GM23338 (cell line): ENCODE results near the gene TRAF5. TPM values are rescaled to one million over a fixed set of nuclear protein-coding genes. Genes with fewer than 3 reads are reported as not detected.

ENCODE experiments used
- ATAC-seq: fragments of 200-7000 bp; cut with Tn5 transposase; 3 replicates; pipeline ENCODE4 v1.9.1; 2020
- DNase-seq: peaks from one replicate; pipeline ENCODE4 v3.0.0-alpha.2; 2015; ENCODE audit warnings: low spot score
- H2AFZ ChIP-seq: fragments of 200-600 bp; sonication (generic); 2 replicates; pipeline ENCODE4 v1.8.0; 2016; ENCODE audit warnings: antibody characterized with exemption, mild to moderate bottlenecking, moderate library complexity
- H3F3A ChIP-seq: fragments of 200-600 bp; sonication (generic); replicated peaks from 2 replicates; pipeline ENCODE4 v1.8.0; 2017; ENCODE audit warnings: antibody characterized with exemption, mixed run types, low read depth
- H3K27ac ChIP-seq: fragments of 200-600 bp; sonication (generic); 2 replicates; pipeline ENCODE4 v1.6.1; 2016; ENCODE audit warnings: low read depth
- H3K27me3 ChIP-seq: fragments of 200-600 bp; sonication (generic); 2 replicates; pipeline ENCODE4 v1.8.0; 2016; ENCODE audit warnings: mild to moderate bottlenecking, mixed run types, moderate library complexity; ENCODE audit not compliant: insufficient read depth
- H3K36me3 ChIP-seq: fragments of 200-600 bp; sonication (generic); 2 replicates; pipeline ENCODE4 v1.8.0; 2016; ENCODE audit warnings: mild to moderate bottlenecking; ENCODE audit not compliant: insufficient read depth
- H3K4me1 ChIP-seq: fragments of 200-600 bp; sonication (generic); 2 replicates; pipeline ENCODE4 v1.8.0; 2016; ENCODE audit warnings: mild to moderate bottlenecking, moderate library complexity; ENCODE audit not compliant: insufficient read depth
- H3K4me2 ChIP-seq: fragments of 200-600 bp; sonication (generic); 2 replicates; pipeline ENCODE4 v1.7.1; 2017; ENCODE audit warnings: mixed run types
- H3K4me3 ChIP-seq: fragments of 200-600 bp; sonication (generic); 2 replicates; pipeline ENCODE4 v1.6.1; 2016; ENCODE audit warnings: mixed run types
- H3K79me2 ChIP-seq: fragments of 200-600 bp; sonication (generic); replicated peaks from 2 replicates; pipeline ENCODE4 v1.8.0; 2017; ENCODE audit warnings: mild to moderate bottlenecking; ENCODE audit not compliant: insufficient read depth
- H3K9me2 ChIP-seq: fragments of 200-600 bp; sonication (generic); 2 replicates; pipeline ENCODE4 v1.8.0; 2017; ENCODE audit not compliant: insufficient read depth
- H4K20me1 ChIP-seq: fragments of 200-600 bp; sonication (generic); replicated peaks from 2 replicates; pipeline ENCODE4 v1.8.0; 2017; ENCODE audit warnings: mild to moderate bottlenecking; ENCODE audit not compliant: insufficient read depth
- H3K27ac Mint-ChIP-seq: 2 replicates; pipeline ENCODE4 v1.8.0; 2020; ENCODE audit warnings: inconsistent platforms, mild to moderate bottlenecking, moderate library complexity, mixed read lengths
- H3K27me3 Mint-ChIP-seq: 3 replicates; pipeline ENCODE4 v1.8.0; 2022; ENCODE audit warnings: low read depth, mild to moderate bottlenecking, moderate library complexity, mixed read lengths, inconsistent platforms; ENCODE audit not compliant: insufficient read depth, poor library complexity
- H3K36me3 Mint-ChIP-seq: 3 replicates; pipeline ENCODE4 v1.8.0; 2021; ENCODE audit warnings: low read depth, mild to moderate bottlenecking, inconsistent platforms, moderate library complexity, mixed read lengths
- H3K4me1 Mint-ChIP-seq: 3 replicates; pipeline ENCODE4 v1.8.0; 2020; ENCODE audit warnings: mild to moderate bottlenecking, inconsistent platforms, mixed read lengths
- H3K4me3 Mint-ChIP-seq: 3 replicates; pipeline ENCODE4 v1.8.0; 2021; ENCODE audit warnings: moderate library complexity, mild to moderate bottlenecking, inconsistent platforms, mixed read lengths
- H3K9me3 Mint-ChIP-seq: 3 replicates; pipeline ENCODE4 v1.8.0; 2020; ENCODE audit warnings: moderate library complexity, mild to moderate bottlenecking, inconsistent platforms, mixed read lengths
- CTCF ChIP-seq, 2 experiments: fragments of 200-600 bp in 1 of 2; sonication (generic) in 1 of 2; conservative IDR thresholded peaks; 2 replicates each; pipeline versions ENCODE4 v1.5.1 to v1.6.1; 2016 to 2017; ENCODE audit warnings: antibody characterized with exemption in 2 of 2, low read depth in 2 of 2, mild to moderate bottlenecking in 2 of 2, moderate library complexity in 1 of 2
- ETS1 ChIP-seq: IDR thresholded peaks from 2 replicates; pipeline ENCODE4 v1.6.1; 2016; ENCODE audit warnings: antibody characterized with exemption
- EZH2 ChIP-seq: fragments of 200-600 bp; sonication (generic); IDR thresholded peaks from one replicate; pipeline ENCODE4 v1.8.0; 2017; ENCODE audit warnings: antibody characterized with exemption, mild to moderate bottlenecking, low read depth; ENCODE audit not compliant: unreplicated experiment
- EZH2phosphoT487 ChIP-seq: fragments of 200-600 bp; sonication (generic); IDR thresholded peaks from one replicate; pipeline ENCODE4 v1.8.1; 2018; ENCODE audit warnings: antibody characterized with exemption; ENCODE audit not compliant: unreplicated experiment
- JUNB ChIP-seq: IDR thresholded peaks from one replicate; pipeline ENCODE4 v1.6.1; 2016; ENCODE audit warnings: antibody characterized with exemption; ENCODE audit not compliant: unreplicated experiment
- NANOG ChIP-seq: IDR thresholded peaks from 2 replicates; pipeline ENCODE4 v1.6.1; 2016; ENCODE audit warnings: antibody characterized with exemption, borderline replicate concordance
- POLR2AphosphoS5 ChIP-seq: IDR thresholded peaks from 2 replicates; pipeline ENCODE4 v1.6.1; 2016; ENCODE audit warnings: antibody characterized with exemption, low read depth
- ZNF114 ChIP-seq: fragments of 250-450 bp; sonication (Bioruptor Pico); IDR thresholded peaks from 2 replicates; pipeline ENCODE4 v1.5.0; 2020; ENCODE audit warnings: mild to moderate bottlenecking, moderate library complexity
- ZNF331 ChIP-seq: fragments of 250-450 bp; sonication (Bioruptor Pico); IDR thresholded peaks from 2 replicates; pipeline ENCODE4 v1.5.0; 2020; ENCODE audit warnings: low read depth, mild to moderate bottlenecking, moderate library complexity
- polyA plus RNA-seq: library from polyadenylated mRNA; unstranded; fragments of >200 nt; fragmentation: Nextera tagmentation; extraction: Ambion mirVana; gene quantifications from 2 replicates; pipeline ENCODE4 v1.2.1, GENCODE V29; 2016
- total RNA-seq: library from RNA; depleted of rRNA; stranded (reverse); fragments of >200 nt; shearing (Covaris generic); gene quantifications from 2 replicates; pipeline ENCODE4 v1.2.3, GENCODE V29; 2014

The TRAF5 gene
- total and polyA plus RNA-seq, 2 experiments from 2014 or later, result 9.2 to 18.9 TPM

GRCh38 chr1:211344152-211344618, 17.6 kb downstream of the TRAF5 start (continued):
- no peak for TF ChIP-seq ETS1

- Histone ChIP-seq H3K27ac (no peak overlapping the region), H3F3A (no peaks in the 10 kb centered on the region), H3K79me2 (0 out of 2 replicates have a peak, but pooled peaks cover 3% of the 10 kb centered on the region), H3K27me3 (no peaks in the 10 kb centered on the region), H3K36me3 (no peaks in the 10 kb centered on the region), H2AFZ (no peak overlapping the region), H3K4me2 (no peak overlapping the region; the same call in 1 of the 2 replicates), H4K20me1 (no peaks in the 10 kb centered on the region), H3K4me1 (peaks cover 9% of the 10 kb centered on the region), H3K4me3 (no peak overlapping the region), H3K9me2 (no peaks in the 10 kb centered on the region)
- H3K9me3 Mint-ChIP-seq, result no peaks in the 10 kb centered on the region
- DNase-seq, result peak; percentile 80
- H3K36me3 Mint-ChIP-seq, result no peaks in the 10 kb centered on the region
- peaks cover 9% of the 10 kb centered on the region for H3K27me3 Mint-ChIP-seq
- peak; percentile 99 for ATAC-seq
- peak overlapping the region; percentile 69; the same call in 1 of the 2 replicates for H3K27ac Mint-ChIP-seq
- no peak for TF ChIP-seq JUNB
- no peak for TF ChIP-seq POLR2AphosphoS5
- H3K4me1 Mint-ChIP-seq, result peaks cover 18% of the 10 kb centered on the region
- H3K4me3 Mint-ChIP-seq, result no peak overlapping the region
These were observed 19.1 kb downstream of the TRAF5 start for GRCh38 chr1:211345719-211346118.

GRCh38 chr1:211347077-211347844, 20.6 kb downstream of the TRAF5 start:
- no peaks in the 10 kb centered on the region for H3F3A ChIP-seq
- H3K4me1 ChIP-seq, result peaks cover 9% of the 10 kb centered on the region
- H3K79me2 ChIP-seq, result no peaks in the 10 kb centered on the region
- H3K4me2 ChIP-seq, result no peak overlapping the region
- H2AFZ ChIP-seq, result no peak overlapping the region
- H3K4me1 Mint-ChIP-seq, result peaks cover 18% of the 10 kb centered on the region
- H3K4me3 ChIP-seq, result no peak overlapping the region
- DNase-seq, result no peak
- no peaks in the 10 kb centered on the region for H3K9me2 ChIP-seq
- ATAC-seq, result no peak
- H3K4me3 Mint-ChIP-seq, result no peak overlapping the region
- no peaks in the 10 kb centered on the region for H3K36me3 ChIP-seq
- H3K27ac ChIP-seq, result no peak overlapping the region
- H3K27me3 Mint-ChIP-seq, result peaks cover 11% of the 10 kb centered on the region
- no peak overlapping the region for H3K27ac Mint-ChIP-seq
- H3K27me3 ChIP-seq, result no peaks in the 10 kb centered on the region
- H3K9me3 Mint-ChIP-seq, result peaks cover 12% of the 10 kb centered on the region
- no peaks in the 10 kb centered on the region for H4K20me1 ChIP-seq
- peaks cover 12% of the 10 kb centered on the region for H3K36me3 Mint-ChIP-seq
- TF ChIP-seq EZH2 (no peak), ZNF331 (CRISPR knock-in tag) (no peak), POLR2AphosphoS5 (no peak), NANOG (no peak), ZNF114 (CRISPR knock-in tag) (no peak), EZH2phosphoT487 (no peak), JUNB (no peak), CTCF (conservative IDR thresholded peaks at IDR 0.05; ENCODE audit: low read depth in 2 of 2) (no peak), ETS1 (no peak)
